Activated CD8-positive, alpha-beta memory T cell treated with anti-CD3 and anti-CD28 coated beads, Interleukin-2, amount 50 U/mL, for 1 hour (primary cell): ENCODE results near the gene SMIM45.
"Not testable (repeated sequence)": the region's sequence is repeated elsewhere in the genome, so short reads cannot be mapped to it uniquely, and the experiment has no call there.

Source experiments
- DNase-seq: peaks from one replicate; pipeline ENCODE4 v3.0.0-alpha.2; 2020; ENCODE audit errors: extremely low read depth

Gene SMIM45

DNA sequence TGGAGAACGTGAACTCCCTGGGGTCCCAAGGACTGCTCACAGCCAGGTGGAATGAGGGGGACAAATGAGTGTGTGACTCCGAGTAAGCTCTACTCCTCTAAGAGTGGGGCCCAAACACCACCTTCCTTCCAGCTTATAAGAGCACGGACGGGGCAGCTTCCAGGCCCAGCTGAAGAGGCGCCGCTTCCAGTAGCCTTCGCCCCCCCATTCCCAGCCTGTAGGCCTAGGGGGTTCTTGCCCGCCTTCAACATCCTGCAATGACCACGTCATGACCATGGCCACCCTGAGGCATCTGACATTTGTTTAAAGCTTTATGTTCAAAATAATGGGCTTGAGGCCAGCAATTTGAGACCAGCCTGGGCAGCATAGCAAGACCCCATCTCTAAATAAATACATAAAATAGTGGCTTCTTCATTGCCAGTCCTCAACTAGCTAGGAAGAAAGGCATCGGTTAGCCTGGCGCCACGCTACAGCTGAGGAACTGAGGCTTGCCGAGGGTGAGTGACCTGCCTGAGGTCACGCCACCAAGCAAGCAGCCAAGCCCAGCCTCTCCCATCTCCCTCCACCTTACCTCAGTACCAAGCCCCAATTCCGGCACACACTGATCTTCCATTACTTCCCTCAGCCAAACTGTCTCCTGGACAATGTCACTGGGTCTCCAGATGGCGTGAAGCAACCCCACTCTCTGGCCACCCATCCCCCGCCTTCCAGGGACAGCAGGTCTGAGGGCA, 17.5 kb upstream of the SMIM45 start:
- no peak for DNase-seq

DNA sequence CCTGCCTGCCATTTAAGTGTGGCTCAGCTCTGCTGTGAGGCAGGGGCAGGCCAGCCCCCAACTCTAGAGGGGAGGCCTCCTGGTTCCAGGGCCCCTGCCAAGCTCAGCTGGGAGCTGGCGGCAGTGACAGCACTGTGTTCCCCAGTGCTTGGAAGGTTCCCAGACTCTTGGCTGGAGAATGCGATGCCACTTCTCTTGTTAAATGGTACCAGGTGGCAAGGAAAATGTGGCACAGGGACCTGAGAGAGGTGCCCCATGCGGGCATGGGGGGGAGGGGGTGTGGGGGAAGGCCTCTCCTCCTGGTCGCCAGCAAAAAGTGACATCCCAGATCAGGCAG, 17.0 kb upstream of the SMIM45 start:
- DNase-seq: no peak

DNA sequence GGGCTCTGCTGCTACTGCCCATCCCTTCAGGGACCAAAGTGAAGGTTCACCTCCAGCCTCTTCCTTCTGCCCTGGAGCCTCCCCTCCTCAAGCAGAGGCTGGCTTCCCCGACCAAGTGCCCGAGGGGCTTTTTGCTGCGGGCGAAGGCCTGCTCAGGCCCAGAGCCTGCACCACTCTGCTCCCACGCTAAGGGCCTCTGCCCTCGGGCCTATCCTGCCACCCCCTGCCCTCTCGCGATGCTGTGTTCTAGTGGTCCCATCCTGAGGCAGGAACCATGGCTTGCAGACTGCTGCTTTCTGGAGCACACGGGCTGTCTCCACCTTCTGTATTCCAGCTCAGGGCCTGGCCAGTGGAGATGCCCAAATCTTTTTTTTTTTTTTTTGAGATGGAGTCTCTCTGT, 16.4 kb upstream of the SMIM45 start:
- DNase-seq: no peak

DNA sequence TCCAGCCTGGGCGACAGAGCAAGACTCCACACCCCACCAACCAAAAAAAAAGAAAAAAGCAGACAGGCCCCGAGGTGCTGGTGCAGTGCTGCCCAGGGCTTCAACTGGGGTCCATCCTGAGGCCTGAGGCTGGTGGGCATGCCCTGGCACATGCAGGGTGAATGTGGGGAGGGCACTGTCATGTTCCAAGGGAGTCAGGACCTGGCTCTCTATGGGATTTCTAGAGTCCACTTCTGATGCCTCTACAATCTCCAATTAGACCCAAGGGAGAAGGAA, 15.1 kb upstream of the SMIM45 start:
- DNase-seq: no peak

DNA sequence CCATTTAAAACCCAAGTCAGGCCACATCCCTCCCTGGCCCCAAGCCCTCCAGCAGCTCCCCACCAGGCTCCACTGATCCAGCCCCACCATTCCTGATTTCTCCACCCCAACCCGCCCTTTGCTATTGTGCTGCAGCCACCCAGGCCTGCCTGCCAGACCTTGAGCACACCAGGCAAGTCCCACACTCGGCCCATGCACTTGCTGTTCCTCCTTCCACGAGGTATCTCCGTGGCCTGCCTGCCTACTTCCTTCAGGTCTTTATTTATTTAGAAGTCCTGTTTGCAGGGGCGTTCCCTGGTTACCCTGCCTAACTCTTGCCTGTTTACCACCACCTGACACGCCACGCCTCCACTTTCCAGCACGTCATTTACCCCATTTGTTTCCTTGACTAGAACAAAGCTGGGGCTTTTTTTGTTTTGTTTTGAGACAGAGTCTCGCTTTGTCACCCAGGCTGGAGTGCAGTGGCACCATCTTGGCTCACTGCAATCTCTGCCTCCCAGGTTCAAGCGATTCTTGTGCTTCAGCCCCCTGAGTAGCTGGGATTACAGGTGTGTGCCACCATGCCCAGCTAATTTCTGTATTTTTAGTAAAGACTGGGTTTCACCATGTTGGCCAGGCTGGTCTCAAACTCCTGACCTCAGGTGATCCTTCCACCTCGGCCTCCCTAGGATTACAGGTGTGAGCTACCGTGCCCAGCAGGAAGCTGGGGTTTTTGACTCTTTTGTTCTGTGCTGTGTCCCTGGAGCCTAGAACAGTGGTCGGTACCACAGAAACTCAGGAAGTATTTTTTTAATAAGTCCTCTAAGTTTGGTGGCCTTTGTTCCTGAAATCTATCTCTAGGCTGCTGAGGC, 11.7 kb upstream of the SMIM45 start:
- DNase-seq: peak; percentile 92

DNA sequence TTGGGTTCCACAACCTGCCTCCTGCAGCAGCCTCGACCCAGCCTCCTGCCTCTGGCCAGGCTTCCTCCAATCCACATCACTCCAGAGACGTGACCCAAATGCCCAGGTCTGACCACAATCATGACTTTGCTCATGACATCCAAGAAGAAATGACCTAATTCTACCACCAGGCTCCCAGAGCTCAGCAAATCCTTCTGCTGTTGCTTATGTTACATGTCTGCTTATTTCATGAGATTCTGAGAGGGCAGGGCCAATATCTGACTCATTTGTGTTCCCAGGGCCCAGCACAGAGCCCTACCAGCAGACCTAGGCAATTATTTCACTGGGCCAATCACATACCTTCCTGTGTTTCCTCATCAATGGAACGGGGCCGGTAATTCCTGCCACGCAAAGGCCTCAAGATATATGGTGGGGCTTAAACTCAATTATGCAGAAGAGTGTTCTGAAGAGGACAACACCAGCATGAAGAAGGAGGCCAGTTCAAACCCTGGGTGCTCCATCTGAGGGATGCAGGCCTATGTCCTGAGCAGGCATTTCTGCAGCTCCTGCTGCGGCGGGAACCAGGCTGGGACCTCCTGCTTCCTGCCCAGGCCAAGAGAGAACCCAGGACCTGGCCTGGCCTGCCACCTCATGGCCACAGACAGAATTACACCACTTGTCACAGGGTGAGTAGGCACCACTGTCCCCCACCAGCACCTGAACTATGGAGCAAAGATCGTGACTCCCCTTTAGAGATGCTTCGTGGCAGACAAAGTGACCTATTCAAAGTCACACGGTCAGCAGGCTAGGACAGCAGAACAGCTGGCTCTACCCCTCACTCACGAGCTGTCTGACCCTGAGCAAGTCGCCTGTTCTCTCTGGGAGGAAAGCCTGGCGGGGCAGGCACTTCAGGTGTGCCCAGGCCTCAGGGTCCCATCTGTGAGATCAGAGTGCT, 10.9 kb upstream of the SMIM45 start:
- DNase-seq: peak; percentile 58

DNA sequence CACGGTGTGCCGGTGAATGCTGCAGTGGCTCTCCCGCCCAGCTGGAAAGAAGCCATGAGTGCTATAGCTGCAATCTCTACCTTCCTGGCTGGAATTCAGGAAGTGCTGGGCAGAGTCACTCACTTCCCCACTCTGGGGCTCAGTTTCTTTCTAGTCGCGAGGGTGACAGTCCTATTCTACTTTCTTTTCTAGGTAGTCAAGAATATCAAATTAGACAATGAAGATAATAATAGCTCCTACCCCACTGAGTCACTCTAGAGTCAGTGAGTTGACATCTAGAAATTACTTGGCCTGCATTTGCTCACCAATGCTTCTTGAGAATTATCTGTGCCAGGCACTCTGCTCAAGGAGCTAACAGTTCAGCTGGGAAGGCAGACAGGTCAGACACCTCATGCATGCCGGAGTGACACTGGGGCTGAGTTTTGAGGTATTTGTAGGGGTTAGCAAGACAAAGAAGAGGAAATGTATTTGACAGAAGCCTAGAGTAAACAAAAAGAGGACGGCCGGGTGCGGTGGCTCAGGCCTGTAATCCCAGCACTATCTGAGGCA, 8.2 kb upstream of the SMIM45 start:
- no peak for DNase-seq

DNA sequence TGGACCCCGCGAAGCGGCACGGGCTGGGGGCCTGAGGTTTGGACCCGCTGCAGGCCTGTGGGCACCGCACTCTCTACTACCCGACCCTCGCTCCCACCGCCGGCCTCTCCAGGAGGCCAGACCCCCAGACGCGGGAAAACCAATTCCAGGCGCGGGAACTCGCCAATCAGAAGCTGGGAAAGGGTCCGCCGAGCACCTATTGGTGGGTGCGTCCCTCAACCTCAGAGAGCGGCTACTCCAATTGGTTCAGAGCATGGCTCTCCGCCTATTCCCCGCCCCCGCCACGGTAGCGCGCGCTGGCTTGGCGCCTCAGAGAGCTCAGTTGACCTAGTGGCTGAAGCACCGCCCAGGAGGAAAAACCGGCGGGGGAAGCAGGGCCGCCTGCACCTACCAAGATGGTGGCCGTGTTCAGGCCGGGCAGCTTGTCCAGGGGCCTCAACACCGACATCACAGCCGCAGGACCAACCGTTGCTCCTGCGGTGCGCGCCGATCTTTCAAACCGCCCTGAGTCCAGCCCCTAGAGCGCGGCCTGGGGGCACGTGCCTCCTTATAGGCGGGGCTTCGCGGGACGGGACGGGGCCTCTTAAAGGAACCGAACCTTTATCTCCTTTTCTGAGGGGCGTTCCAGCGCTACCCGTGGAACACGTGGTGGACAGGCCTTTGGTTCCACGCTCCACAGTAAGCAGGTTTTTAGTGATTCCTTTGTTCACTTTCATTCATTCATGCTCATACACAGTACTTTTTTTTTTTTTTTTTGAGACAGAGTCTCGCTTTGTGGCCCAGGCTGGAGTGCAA, 5.1 kb upstream of the SMIM45 start, which contains the start of gene CENPM:
TSS of gene CENPM (minus strand) at position 524 of the 795 bp plus-strand sequence. CDS start at position 448, 76 bp downstream.
- DNase-seq: peak; percentile 44

DNA sequence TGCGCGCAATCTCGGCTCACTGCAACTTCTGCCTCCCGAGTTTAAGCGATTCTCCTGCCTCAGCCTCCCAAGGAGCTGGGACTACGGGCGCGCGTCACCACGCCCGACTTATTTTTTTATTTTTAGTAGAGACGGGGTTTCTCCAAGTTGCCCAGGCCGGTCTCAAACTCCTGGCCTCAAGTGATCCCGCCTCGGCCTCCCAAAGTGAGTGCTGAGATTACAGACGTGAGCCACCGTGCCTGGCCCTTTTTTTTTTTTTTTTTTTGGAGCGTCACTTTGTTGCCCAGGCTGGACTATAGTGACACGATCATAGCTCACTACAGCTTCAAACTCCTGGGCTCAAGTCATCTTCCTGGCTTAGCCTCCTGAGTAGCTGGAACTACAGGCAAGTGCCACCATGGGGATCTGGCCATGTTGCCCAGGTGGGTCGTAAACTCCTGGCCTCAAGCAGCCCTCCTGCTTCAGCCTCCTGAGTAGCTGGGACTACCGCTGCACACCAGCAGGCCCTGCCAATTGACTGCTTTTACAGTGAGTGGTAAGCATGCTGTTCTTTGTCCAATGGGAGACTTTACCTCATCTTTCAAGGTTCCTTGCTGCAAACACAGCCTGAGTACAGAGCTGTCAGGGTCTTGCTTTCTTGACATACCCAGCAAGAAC, 4.4 kb upstream of the SMIM45 start:
- DNase-seq: no peak

DNA sequence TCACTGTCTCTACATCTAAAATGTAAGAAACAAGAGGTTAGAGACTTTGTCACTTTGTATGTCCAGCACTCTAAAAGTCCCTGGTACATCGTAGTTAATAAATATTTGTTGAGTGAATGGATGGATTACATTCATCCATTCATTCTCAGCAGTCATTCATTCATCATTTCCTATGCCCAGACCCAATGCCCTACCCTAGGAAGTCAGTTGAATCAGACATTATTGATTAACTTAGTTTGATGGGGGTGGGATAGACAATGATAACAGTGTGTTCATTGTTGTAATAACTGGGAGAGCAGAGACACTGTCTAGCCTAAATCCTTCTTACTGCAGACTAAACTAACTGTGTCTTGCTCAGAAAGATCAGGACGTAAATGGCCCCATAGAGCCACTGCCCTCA, 3.8 kb upstream of the SMIM45 start:
- no peak for DNase-seq

DNA sequence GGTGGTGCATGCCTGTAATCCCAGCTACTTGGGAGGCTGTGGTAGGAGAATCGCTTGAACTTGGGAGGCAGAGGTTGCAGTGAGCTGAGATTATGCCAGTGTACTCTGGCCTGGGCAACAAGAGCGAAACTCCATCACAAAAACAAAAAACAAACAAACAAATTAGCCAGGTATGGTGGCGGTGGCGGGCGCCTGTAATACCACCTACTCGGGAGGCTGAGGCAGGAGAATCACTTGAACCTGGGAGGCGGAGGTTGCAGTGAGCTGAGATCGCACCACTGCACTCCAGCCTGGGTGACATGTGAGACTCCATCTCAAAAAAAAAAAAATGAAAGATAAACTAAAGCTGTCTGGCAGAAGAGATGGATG, 3.0 kb upstream of the SMIM45 start:
- not testable (repeated sequence) for DNase-seq

DNA sequence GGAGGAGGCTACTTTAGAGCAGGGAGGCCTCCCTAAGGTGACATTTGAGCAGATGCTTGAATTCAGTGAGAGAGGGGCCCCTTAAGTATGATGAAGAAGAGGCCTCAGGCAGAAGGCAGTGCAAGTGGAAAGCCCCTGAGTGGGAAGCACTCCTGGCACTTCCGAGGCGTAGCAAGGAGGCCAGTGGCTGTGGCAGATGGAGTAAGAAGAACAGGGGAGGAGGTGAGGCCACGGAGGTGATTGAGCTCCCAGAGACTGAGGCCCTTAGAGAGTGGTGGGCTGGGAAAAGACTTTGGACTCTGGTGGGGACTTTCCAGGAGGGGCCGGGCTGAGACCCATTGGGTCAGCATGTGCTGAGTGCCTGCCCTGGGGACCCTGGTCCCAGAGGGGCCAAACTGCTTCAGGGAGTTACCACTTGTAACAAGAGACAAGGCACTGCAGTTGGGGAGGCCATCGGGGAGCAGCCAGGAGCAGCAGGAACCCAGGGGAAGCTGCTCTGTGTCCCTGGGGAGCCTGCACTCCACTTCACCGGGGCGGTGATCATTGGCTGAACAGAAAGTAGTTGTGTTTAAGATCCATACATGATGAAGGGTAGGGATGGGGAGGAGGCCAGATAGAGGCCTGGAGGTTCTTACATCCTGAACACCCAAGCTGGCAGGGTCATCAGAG, 2.5 kb upstream of the SMIM45 start:
- DNase-seq: no peak

DNA sequence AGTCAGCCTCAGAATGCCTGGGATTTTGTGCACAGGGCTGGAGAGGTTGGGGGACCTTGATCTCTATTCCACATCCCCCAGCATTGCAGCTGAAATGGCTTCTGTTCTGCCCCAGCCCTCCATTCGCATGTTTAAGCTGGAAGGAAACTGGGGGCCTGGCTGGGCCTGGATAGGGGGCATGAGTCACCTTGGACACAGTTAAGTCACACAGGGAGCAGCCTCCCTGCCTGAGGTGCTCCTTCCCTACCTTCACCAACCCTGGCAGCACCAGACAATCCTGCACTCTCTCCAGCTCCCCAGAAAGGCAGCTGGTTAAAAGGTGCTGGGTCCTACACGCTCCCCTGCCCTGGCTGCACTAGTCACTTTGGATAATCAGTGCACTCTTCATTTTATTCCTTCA, 763 bp downstream of the SMIM45 start:
- DNase-seq: no peak

DNA sequence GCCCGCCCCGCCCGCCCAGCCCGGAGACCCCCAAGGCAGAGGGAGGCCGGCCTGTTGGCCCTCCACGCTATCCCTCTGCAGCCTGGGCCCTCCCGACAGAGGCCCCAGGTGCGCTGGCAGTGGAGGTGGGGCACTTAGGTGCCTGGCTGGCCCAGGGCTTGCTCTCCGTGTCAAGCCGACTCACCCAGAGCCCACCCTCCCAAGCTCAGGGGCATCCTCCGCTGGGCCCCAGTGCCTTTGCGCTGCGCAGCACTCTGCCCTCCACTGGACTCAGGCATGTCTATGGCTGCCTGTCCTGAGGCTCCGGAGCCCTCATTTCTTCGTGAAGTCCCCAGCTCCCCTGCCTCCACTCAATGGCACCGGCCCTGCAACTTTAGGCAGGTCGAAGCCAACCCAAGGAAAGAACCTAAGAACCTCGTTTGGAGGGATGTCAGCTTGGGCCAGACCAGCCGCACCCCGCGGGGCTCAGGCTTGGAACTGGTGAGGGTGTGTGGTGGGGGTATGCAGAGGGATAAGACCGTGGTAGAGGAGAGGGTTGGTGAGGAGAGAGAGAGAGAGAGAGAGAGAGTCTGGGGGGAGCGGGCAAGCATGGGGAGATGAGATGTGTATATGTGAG, 6.1 kb downstream of the SMIM45 start:
- no peak for DNase-seq

DNA sequence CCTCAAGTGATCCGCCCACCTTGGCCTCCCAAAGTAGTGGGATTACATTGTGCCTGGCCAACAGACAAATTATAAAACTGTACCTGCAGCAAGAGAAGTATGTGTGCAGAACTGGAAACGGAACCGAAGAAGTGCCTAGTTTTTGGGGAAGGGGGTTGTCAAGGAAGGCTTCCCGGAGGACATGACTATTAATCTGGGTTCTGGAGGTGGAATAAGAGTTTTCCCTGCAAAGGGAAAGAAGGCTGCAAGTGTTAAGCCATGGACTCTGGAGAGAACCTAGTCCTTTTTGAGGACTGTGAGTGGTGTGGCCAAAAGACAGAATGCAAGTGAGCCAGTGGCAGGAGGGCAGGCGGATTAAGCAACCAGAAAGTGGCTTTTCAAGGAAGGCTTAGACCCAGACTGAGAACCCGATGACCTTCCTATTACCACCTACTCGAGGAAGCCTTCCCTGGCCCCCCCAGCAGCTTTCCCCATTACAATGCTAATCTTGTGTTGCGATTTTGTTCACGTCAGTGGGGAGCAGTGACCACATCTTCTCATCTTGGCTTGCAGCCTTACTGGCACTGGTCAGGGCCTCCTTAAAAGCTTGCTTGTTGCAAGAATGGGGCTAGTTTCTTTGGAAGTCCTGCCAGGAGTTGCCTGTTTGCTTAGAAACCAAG, 11.6 kb downstream of the SMIM45 start:
- no peak for DNase-seq

DNA sequence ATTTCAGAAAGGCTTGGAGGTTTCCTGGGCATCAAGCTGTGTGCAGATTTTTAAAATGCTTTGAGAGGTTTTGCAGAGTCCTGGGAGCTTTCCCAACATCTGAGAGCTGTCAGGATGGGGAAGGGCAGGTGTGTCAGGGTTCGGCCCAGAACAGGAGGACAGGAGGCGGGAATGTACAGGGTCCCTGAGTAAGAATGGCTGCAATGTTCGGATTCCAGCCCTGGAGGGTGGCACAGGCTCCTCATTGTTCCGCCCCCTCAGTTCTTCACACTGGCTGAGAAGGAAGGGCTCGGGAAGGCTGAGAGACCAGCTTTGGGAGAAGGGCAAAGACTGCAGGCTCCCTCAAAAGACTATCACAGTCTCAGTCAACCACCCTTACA, 12.2 kb downstream of the SMIM45 start:
- no peak for DNase-seq

DNA sequence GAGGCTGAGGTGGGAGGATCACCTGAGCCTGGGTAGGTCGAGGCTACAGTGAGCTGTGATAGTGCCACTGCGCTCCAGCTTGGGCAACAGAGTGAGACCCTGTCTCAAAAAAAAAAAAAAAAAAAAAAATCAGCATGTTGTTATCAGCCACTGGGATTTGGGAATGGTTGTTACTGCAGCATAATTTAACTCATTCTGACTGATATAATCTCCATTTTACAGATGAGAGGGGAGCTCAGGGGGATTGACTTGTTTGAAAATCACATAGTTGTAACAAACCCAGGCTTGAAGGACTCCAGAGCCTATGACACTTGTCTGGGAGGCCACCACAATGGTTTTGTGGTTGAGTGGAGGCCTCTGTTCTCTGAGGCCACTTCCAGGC, 14.3 kb downstream of the SMIM45 start:
- DNase-seq: no peak

DNA sequence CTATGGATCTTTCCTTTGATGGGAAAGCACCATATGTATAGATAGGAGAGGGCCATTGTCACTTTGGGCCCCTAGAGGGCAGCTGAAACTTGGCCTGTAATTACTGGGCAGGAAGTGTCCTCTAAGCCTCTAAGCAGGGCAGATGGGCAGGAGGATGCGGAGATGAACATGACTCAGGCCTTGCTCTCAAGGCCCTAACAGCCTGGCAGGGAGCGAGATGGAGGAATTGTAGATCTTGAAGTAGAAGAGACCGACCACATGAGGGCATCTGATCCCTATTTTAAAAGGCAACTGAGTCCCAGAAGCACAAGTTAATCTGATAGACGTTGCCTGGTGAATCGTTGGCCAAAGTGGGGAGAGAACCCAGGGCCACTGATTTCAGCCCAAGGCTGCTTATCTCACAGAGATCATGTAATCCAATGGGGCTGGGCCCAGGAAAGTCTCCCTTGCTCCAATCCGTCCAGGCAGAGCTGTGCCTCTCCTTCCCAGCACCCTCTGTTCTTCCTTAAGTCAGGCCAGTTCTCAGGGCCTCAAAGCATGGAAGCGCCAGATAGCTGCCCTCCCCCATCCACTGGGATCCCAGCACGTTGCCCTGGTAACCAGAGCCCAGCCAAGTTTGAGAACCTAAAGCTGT, 14.8 kb downstream of the SMIM45 start:
- DNase-seq: no peak

DNA sequence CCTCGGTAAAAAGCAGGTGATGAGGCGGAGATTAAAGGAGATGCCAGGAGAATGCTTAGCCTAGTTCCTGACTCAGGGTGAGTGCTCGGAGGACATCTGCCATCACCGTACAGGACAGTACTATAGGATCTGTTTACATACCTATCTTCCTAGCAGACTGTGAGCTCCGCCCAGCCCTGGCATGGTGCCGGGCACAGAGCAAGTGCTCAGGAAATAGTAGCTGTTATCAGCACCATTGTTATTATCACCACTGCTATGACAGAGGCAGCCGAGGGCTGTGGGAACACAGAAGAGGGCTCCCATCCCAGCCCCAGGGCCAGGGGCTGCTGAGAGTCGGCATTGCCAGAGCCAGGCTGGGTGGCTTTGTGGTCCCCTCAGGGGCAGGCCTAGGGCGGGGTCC, 16.7 kb downstream of the SMIM45 start:
- DNase-seq: no peak
